GM21619 (cell line): ENCODE results near the gene NOX5.

Source experiments
- ATAC-seq: cut with Tn5 transposase; IDR thresholded peaks from one replicate; pipeline ENCODE4 v1.9.1; 2021; ENCODE audit not compliant: unreplicated experiment

Gene NOX5

GRCh38 chr15:68990231-68990991, 24.1 kb upstream of the NOX5 start:
- no peak for ATAC-seq

DNA sequence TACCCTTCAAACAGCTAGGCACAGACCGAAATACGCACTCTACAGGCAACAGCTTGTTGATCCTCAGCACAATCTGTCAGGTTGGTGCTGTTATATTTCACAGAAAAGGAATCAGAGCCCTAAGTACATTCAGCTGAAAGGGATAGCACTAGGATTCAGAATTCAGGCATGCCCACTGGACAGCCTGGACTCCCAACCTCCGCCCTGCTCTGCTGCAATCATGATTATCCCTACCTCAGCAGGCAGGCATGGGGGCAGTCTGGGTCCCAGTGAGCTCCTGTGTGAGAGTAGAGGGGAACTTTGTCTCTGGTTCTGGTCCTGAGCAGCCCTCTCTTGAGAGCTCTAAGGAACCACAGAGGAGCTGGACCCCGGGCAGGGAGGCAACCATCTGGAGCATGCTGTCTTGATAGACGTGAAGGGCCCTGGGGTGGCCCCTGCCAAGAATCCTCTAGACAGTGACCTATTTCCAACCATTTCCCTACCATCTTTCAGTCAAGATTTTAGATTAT, 23.4 kb upstream of the NOX5 start:
- ATAC-seq, result no peak

DNA sequence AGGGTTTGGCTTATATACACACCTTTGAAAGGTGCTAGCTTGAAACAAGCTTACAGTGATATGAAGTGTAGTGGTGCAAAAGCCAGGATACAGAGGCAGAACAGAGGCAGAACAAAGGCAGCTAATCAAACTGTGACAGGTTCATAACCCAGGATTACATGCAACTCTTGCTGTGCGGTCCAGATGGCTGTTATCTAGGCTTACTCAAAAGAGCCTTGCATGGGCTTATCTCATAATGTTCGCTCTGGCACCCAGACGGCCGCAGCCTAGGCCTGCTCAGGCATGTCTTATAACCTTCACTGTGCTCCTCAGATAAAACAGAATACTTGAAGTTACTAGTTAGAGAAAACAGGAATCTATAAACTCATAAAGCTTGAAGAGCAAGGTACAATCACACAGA, 22.8 kb upstream of the NOX5 start:
- no peak for ATAC-seq

DNA sequence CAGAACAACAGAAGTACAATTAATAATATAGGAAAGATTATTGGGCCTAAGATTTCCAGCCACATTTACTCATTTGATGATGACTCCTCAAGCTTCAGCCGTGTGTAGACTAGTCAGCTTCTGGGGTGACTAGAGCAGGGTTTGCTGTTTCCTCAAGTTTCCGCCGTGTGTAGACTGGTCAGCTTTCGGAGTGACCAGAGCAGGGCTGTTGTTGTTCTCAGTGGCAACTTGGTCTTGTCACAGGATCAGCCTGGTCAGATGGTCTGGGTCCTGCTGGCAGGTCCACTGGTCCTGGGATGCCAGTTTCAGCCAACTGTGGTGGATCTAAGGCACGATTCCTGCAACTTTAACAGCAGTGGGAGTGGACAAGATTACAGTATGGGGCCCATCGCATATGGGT, 21.8 kb upstream of the NOX5 start:
- no peak for ATAC-seq

GRCh38 chr15:68993276-68993675, 21.2 kb upstream of the NOX5 start:
- ATAC-seq, result no peak

DNA sequence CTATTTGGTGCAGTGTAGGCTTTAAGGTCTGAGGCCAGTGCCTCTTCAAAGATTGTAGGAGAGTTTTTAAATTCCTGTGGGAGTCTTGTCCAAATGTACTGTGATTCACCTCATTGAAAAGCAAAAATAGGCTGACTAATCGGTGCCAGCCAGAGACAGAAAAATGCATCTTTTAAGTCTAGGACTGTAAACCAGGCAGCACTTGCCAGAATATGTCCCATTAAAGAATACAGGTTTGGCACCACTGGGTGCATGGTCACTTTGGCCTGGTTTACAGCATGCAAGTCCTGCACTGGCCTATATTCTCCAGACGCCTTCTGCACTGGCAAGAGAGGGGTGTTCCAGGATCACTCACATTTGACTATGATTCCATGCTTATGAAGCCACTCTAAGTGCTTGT, 20.3 kb upstream of the NOX5 start:
- ATAC-seq, result no peak

- no peak for ATAC-seq
These were observed 19.3 kb upstream of the NOX5 start for GRCh38 chr15:68994981-68995761.

DNA sequence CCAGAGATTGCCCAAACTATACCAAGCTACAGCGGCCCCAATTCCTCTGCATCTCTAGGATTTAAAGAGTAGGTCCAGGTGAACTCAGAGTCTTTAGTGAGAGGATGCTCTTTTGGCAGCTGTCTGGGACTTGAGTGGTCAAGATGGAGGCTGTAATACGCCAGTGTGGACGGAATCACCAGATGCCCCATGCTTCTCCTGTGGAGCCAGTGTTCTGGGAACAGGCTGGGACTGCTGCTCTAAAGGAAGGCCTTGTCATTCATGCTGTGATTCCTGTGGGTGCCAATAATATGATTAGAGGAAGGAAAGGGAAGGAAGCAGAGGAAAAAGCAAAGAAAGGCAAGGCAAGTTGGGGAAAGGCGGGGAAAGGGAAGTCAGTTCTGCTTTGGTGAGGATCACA, 17.4 kb upstream of the NOX5 start:
- no peak for ATAC-seq

DNA sequence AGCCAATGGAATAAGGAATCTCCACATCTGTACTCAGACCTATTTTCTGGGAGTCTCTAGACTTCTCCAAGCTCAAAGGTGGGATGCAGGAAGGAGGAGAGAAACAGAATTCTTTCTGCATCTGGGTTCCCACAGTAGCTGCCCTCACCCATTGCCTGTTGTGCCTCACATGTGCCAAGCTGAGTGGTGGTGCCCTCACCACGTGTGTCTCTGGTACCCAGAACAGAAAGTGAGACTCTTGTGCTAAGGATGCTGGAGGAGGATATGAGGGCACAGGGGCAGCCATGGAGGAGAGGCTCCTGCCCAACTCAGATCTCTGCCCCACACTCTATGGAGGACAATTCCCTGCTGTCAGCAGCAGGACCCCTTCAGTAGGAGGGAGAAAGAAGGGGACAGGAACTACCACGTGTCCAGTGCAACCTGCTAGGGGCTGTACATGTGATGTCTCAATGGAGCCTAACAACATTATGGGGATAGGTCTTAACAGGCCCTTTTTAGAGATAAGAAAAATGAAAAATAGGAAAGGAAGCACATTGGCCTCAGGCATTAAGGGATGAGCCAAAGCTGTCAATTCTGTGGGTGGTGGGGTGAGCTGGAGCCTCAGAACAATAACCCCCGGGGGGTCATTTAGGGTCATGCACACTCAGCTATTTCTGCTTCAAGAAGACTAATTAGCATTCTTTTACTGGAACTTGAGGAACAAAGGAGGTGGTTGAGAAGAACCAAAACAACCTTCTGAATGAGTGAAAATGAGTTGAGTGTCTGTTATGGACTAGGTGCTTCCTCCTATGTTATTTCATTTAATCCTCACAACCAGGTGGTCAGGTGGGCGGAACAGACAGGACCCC, 16.3 kb upstream of the NOX5 start:
- ATAC-seq, result no peak

DNA sequence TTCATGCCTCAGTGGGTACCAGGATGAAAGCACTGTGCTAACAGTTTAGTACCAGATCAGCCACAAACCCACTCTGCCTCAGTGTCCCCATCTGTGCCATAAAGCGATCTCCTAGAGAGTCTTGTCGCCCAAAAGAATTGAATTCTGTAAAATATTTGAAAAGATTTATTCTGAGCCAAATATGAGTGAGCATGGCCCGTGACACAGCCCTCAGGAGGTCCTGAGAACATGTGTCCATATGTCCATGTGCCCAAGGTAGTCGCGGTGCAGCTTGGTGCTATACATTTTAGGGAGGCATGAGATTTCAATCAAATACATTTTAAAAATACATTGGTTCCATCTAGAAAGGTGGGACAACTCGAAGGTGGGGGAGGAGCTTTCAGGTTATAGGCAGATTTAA, 15.4 kb upstream of the NOX5 start:
- no peak for ATAC-seq

DNA sequence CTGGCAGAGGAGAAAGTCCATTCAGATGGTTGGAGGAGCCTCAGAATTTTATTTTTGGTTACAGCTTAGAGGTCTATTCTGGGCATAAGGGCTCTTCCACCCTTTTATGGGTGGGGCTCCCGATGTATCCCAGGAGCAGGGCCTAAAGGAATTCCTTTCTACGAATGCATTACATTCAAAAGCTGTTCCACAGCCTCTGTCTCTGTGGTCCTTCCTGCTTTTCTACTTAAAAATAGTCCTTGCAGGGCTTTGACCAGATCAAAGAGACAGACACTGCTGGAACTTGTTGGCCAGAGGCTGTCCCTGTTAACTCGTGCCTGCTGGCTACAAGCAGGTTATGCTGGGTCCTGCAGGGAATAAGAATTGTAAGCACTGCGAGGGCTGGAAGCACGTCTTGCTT, 14.4 kb upstream of the NOX5 start:
- no peak for ATAC-seq

DNA sequence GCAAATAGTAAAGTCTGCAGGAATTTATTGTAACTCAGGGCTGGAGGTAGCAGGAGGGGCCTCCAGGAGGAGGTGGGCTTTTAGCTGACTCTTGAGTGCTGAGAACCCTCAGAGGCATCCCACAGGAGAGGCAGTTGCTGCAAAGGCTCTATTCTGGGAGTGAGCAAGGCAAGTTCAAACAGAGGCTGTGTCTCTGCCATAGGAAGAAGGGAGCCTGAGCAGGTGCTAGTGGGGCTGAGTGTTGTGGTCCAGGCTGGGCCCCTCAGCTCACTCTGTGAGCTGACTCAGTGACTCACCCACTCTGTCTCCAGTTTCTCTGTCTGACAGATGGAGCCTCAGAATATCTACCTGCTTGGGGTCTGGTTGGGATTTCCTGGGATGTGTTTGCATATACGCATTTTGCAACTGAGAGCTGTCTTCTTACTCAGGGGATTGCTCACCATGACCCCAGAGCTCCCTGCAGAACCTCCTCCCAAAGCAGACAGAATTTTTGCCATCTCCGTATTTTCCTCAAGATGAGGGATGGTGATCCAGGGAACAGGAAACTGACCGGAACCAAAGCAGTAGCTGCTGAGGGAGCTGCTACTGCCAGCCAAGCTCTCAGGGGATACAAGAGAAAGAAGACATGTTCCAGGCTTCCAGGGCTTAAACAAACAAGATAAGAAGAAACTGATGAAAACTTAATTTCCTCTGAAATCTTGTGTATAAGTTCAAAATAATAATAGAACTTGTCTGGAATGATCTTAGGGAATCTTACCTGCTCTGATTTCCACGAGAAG, 13.6 kb upstream of the NOX5 start:
- no peak for ATAC-seq

- ATAC-seq, result no peak
These were observed 11.7 kb upstream of the NOX5 start for GRCh38 chr15:69002783-69003182.

DNA sequence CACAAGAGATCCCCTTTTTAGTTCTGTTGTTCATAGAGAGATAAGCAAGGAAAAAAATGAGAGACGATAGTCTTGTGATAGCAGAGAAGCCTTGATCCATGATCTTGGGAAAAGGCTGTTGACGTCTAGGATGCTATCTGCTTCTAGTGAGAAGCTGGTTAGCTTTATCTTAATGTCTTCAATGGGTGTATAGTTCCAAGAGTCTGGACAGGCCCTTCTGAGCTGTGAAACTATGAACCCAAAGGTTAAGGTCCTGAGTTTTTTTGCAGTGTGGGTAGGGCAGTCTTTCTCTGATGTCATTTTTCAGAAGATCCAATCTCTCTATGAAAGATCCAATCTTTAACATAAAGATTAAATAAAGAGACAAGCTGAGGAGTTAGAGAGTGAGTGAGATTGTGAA, 10.5 kb upstream of the NOX5 start:
- ATAC-seq, result no peak

DNA sequence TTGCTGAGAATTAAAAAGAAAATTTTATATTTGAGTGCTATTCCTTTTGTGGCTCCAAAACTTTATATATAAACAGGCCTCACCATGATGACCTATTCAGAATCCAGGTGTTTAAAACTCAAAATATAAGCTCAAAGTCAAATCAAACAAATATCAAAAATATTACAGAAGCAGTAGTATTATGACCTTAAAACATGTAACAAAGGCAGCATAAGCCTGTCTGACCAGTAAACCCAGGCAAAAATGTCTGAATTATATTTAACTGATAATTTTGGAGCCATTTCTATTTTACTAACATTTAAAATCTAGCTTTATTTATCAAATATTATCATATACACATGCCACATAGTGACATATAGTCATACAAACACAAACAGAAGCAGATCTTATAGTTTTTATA, 6.4 kb upstream of the NOX5 start:
- no peak for ATAC-seq

DNA sequence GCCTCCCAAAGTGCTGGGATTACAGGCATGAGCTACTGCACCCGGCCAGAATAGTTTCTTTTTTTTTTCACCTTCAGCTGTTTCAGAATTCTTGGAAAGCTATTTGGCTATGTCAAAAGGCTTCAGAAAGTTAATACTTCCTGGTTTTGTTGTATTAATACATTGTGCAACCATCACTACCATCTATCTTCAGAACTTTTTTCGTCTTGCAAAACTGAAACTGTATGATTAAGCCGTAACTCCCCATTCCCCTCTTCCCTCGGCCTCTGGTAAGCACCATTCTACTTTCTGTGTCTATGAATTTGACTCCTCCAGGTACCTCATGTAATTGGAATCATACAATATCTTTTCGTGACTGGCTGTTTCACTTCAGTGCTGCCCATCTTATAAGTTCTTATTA, 5.2 kb upstream of the NOX5 start:
- ATAC-seq, result no peak

DNA sequence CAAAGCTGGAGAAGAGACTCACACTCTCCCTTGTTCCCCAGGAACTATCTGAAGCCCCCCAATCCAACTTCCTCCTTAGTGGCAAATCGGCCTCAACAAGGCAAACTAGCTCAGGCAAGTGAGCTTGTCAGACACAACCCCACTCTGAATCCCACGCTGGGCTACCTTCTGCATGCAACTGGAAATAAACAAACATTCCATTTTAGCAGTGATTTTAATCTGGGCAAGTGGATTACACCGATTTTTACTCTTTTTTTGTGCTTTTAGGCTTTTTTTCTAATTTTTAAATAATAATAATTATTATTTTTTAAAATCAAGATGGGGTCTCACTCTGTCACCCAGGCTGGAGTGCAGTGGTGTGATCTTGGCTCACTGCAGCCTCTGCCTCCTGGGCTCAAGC, 2.9 kb upstream of the NOX5 start:
- ATAC-seq, result no peak

DNA sequence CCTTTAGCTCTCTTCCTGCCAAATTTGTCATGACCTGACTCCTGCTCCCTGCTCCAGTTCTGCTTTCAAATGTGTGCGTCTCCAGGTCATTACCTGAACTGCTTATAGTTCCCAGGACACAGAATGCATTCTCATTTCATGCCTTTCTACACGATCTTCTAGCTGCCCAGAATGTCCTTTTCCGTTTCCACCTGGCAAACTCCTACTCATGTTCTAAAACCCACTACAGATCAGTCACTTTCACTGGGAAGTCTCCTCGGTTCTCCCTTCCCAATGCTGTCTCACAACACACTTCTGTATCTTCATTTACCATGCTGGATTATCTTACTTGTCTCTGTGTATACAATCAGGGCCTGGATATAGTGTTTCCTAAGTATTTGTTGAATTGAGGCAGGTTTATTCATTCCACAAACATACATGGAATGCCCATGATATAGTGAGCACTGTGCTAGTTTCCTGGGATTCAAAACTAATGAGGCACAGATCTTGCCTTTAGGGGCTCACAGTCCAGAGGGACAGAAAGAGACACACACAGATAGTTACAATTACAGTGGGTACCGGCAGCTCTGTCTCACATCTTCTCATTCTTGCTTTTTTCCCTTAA, 1.6 kb upstream of the NOX5 start:
- ATAC-seq, result no peak

- ATAC-seq, result no peak
These were observed 629 bp upstream of the NOX5 start for GRCh38 chr15:69013726-69014406.

DNA sequence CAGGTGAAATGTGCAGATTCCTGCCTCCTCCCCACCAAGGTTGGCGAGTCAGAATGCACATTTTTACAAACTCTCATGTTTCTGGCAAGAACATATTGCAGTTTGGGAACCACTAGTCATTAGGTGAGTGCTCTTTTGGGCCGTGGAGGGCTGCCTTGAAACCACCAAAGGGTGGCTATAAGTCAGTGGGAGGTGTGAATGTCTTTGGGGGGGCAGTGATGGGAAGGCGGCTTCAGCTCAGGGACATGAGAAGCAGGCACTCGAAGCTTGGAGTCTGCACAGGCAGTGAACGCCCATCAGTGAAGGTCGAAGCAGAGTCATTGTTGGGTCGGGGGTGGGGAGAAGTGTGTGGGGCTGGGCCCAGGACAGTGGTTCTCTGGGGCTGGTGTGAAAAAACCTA, 1.1 kb downstream of the NOX5 start:
- no peak for ATAC-seq
